ENCODE measurements around the gene HRH2. TPM values are rescaled to one million over a fixed set of nuclear protein-coding genes. Genes with fewer than 3 reads are reported as not detected.

Gene HRH2
- total RNA-seq, 1 experiment from 2014 or later = 3.3 TPM

DNA sequence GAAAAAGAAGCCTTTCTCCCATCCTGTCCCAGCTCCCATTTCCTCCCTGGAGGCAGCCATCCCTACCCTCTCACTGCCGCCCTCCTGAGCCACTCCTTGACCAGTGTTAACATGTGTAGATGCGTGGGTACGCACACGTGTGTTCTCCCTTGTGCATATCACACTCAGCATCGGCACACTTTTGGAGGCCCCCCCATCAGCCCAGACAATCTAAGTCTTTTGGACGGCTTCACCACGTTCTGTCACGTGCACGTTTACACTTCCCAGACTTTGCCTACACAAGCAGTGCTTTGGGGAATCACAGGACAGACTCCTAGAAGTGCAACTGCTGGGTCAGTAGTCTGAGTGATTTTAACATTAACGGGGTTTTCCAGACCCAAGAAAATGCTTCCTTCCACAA, 18.0 kb downstream of the HRH2 start:
- H2AK5ac ChIP-seq (ENCODE audit: insufficient read length, low read length) = no peak overlapping the region
- peaks cover 2% of the 10 kb centered on the region for H3K27me3 Mint-ChIP-seq (ENCODE audit: low read depth)
- TF ChIP-seq, protein P1, sequence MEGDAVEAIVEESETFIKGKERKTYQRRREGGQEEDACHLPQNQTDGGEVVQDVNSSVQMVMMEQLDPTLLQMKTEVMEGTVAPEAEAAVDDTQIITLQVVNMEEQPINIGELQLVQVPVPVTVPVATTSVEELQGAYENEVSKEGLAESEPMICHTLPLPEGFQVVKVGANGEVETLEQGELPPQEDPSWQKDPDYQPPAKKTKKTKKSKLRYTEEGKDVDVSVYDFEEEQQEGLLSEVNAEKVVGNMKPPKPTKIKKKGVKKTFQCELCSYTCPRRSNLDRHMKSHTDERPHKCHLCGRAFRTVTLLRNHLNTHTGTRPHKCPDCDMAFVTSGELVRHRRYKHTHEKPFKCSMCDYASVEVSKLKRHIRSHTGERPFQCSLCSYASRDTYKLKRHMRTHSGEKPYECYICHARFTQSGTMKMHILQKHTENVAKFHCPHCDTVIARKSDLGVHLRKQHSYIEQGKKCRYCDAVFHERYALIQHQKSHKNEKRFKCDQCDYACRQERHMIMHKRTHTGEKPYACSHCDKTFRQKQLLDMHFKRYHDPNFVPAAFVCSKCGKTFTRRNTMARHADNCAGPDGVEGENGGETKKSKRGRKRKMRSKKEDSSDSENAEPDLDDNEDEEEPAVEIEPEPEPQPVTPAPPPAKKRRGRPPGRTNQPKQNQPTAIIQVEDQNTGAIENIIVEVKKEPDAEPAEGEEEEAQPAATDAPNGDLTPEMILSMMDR (conservative IDR thresholded peaks at IDR 0.05) = no peak
- no peak overlapping the region for H3T11ph ChIP-seq (ENCODE audit: low read length)
- H3K9me3 Mint-ChIP-seq = no peaks in the 10 kb centered on the region
- H3K27ac ChIP-seq (ENCODE audit: insufficient read length, low read depth, low read length) = no peak overlapping the region
- WGBS (ENCODE audit: extremely low coverage, insufficient read length, low lambda C conversion rate) = no CpG with 5 or more reads among the region's 10 CpGs
- H2BK12ac ChIP-seq (ENCODE audit: insufficient read length, low read depth, low read length) = no peak overlapping the region
- no peak overlapping the region for H4K91ac ChIP-seq (ENCODE audit: insufficient read length, low read depth, low read length)
- no peak overlapping the region for H2BK120ac ChIP-seq (ENCODE audit: low read depth, low read length, poor library complexity, severe bottlenecking)
- no peaks in the 10 kb centered on the region for H3K79me2 ChIP-seq (ENCODE audit: insufficient read depth, low read length)
- peaks cover 2% of the 10 kb centered on the region; the same call in 1 of the 2 replicates for H3K4me1 ChIP-seq (ENCODE audit: insufficient read depth, low read length)
- no peak overlapping the region for H3K4me2 ChIP-seq (ENCODE audit: insufficient read depth, insufficient read length, low read length)
- H4K8ac ChIP-seq (replicated peaks; ENCODE audit: insufficient read length, low read depth, low read length) = no peak overlapping the region
- H3K4me1 Mint-ChIP-seq = peaks cover 5 to 24% of the 10 kb centered on the region in 2 experiments; a peak in 3 of 4 replicates
- no peak overlapping the region for H2BK15ac ChIP-seq (ENCODE audit: low read depth, low read length)
- H3K9ac ChIP-seq (ENCODE audit: extremely low read depth, insufficient read length, low read length) = no peak overlapping the region
- no peak overlapping the region for H3K14ac ChIP-seq (ENCODE audit: insufficient read depth, low read length)
- H3K18ac ChIP-seq (ENCODE audit: insufficient read length, low read depth, low read length) = no peak overlapping the region
- no peak overlapping the region for H2AFZ ChIP-seq (ENCODE audit: low read length)
- H3K9me3 ChIP-seq (ENCODE audit: control insufficient read depth, low read depth, low read length) = no peaks in the 10 kb centered on the region
- no peak overlapping the region for H3K56ac ChIP-seq (ENCODE audit: insufficient read length, low read depth, low read length)
- H4K20me1 ChIP-seq (ENCODE audit: control insufficient read depth, insufficient read depth, insufficient read length) = no peaks in the 10 kb centered on the region
- no peak for DNase-seq
- H3K27me3 ChIP-seq (ENCODE audit: insufficient read depth, low read length) = no peaks in the 10 kb centered on the region
- no peak overlapping the region for H2BK5ac ChIP-seq (ENCODE audit: insufficient read length, low read length)
- no peak overlapping the region for H4K5ac ChIP-seq (ENCODE audit: insufficient read length, low read depth, low read length)
- H3K23me2 ChIP-seq (ENCODE audit: insufficient read length, low read depth, low read length, poor library complexity, severe bottlenecking) = no peaks in the 10 kb centered on the region
- H3K36me3 Mint-ChIP-seq (ENCODE audit: insufficient read depth in 1 of 3, low read depth in 3 of 3) = no peaks in the 10 kb centered on the region
- H3K27ac Mint-ChIP-seq = no peak overlapping the region; a peak in 1 of 7 replicates
- H3K23ac ChIP-seq (ENCODE audit: insufficient read length, low read depth, low read length) = no peak overlapping the region
- no peak overlapping the region for H2BK20ac ChIP-seq (ENCODE audit: low read depth, low read length, poor library complexity, severe bottlenecking)
- H3K79me1 ChIP-seq (ENCODE audit: insufficient read depth, low read depth, low read length, poor library complexity, severe bottlenecking) = no peaks in the 10 kb centered on the region
- no peak overlapping the region for H3K4me3 Mint-ChIP-seq
- H3K4ac ChIP-seq (ENCODE audit: low read depth, low read length) = no peak overlapping the region
